Activated CD4-positive, alpha-beta T cell treated with anti-CD3 and anti-CD28 coated beads, Interleukin-2, amount 10 ng/mL, durations not matched to agents 24 days and 14 days (primary cell): ENCODE data around the gene TRMU. TPM values are rescaled to one million over a fixed set of nuclear protein-coding genes. Genes with fewer than 3 reads are reported as not detected.

ENCODE experiments used
- DNase-seq: peaks from one replicate; pipeline ENCODE4 v3.0.0; 2022
- H3K27ac Mint-ChIP-seq: one replicate; pipeline ENCODE4 v1.8.0; 2022; ENCODE audit warnings: mild to moderate bottlenecking, mixed read lengths
- H3K27me3 Mint-ChIP-seq: one replicate; pipeline ENCODE4 v1.8.0; 2022; ENCODE audit warnings: mixed read lengths
- H3K36me3 Mint-ChIP-seq: one replicate; pipeline ENCODE4 v1.8.0; 2022; ENCODE audit warnings: low read depth, mild to moderate bottlenecking, mixed read lengths
- H3K4me1 Mint-ChIP-seq: one replicate; pipeline ENCODE4 v1.8.0; 2021; ENCODE audit warnings: mixed read lengths
- H3K4me3 Mint-ChIP-seq: one replicate; pipeline ENCODE4 v1.8.0; 2022; ENCODE audit warnings: mild to moderate bottlenecking, moderate library complexity, mixed read lengths
- H3K9me3 Mint-ChIP-seq: one replicate; pipeline ENCODE4 v1.8.0; 2021; ENCODE audit warnings: mixed read lengths
- intact Hi-C: fragments of 100-400 bp; cut with micrococcal nuclease; formaldehyde crosslinking; loops from one replicate; pipeline ENCODE4 v1.15.1; 2023
- total RNA-seq: library from RNA; stranded (reverse); gene quantifications from 2 replicates; pipeline ENCODE4 v1.2.3, GENCODE V29; 2022

The TRMU gene
- total RNA-seq, 1 donor from 2014 or later = 84.4 TPM

DNA sequence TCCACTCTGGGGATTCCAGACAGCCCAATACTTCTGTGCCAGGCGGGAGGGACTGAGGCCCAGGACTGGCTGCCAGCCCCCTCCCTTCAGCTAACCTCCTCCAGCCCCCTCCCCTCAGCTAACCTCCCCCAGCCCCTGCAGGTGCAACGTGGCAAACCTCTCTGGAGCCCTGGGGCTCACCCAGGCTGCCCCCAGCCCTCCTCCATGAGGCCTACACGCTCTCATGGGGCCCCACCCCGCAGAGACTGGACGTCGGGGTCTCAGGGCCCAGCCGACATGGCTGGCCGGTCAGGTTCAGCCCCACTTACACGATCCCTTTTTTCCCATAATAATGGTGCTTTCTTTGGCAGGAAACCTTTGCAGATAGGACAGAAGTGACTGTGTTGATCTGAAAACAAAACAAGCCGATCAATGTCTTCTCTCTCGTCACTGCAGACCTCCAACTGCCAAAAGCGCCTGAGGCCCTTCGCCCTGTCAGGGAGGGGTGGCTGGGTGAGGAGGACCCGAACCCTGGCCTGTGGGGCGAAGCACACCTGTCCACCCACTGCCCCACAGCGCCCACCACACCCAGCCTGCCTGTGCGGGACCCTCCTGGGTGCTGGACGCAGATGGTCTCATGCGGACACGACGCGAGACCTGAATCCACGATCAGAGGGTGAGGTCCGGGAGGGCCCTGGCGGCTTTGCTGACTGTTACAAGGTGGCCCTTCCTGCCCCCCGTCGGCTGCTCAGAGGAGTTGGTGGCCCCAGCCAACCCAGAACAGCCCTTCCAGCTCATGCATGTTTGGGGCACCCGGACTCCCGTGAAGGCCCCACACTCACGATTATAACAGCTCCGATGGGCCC lies 33.6 kb downstream of the TRMU start:
- no peak overlapping the region for H3K4me3 Mint-ChIP-seq
- peaks cover 5% of the 10 kb centered on the region for H3K4me1 Mint-ChIP-seq
- H3K27me3 Mint-ChIP-seq = peaks cover 9% of the 10 kb centered on the region
- H3K9me3 Mint-ChIP-seq = no peaks in the 10 kb centered on the region
- DNase-seq = no peak
- intact Hi-C loops = no loop called here
- no peaks in the 10 kb centered on the region for H3K36me3 Mint-ChIP-seq
- no peak overlapping the region for H3K27ac Mint-ChIP-seq

- Mint-ChIP-seq H3K9me3 (no peaks in the 10 kb centered on the region), H3K27ac (no peak overlapping the region), H3K27me3 (peaks cover 14% of the 10 kb centered on the region), H3K36me3 (no peaks in the 10 kb centered on the region), H3K4me1 (peaks cover 5% of the 10 kb centered on the region), H3K4me3 (no peak overlapping the region)
- intact Hi-C loops = no loop called here
- no peak for DNase-seq
Observed at GRCh38 chr22:46369716-46370583, 34.4 kb downstream of the TRMU start.

DNA sequence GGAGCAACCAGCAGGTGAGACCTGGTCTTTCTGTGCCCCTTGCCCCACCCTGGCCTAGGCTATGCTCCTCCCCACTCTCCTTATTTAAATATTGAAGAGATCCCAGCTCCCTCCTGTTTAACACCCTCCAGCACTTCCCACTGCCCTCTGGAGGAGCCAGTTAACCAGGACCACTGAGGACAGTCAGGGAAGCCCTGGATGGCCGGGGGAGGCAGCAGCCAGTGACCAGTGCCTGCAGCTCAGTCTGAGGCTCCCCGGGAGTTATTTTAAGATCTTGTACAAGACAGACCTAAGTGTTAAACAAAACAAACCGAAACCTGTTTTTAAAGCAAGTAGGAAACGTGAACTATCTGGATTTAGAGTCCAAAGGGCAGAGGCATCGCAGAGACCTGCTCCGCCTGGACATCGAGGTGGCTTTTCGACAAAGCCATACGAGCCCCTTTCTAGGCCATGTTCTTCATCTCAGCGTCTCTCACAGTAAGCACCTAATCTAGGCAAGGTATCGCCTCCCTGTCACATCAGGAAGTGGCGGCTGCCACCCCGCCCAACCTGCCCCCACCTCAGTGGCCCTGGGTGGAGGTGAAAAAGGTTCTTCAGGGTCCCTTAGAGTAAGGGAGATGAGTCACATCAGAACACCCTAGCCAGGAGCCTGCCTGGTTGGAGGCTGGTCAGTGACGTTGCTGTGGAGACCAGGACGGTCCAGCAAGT lies 35.2 kb downstream of the TRMU start:
- Mint-ChIP-seq H3K4me1 (peaks cover 5% of the 10 kb centered on the region), H3K27ac (no peak overlapping the region), H3K4me3 (no peak overlapping the region), H3K27me3 (peaks cover 17% of the 10 kb centered on the region), H3K36me3 (no peaks in the 10 kb centered on the region), H3K9me3 (peaks cover under 1% of the 10 kb centered on the region)
- intact Hi-C loops = no loop called here
- DNase-seq = no peak

- peaks cover 20% of the 10 kb centered on the region for H3K27me3 Mint-ChIP-seq
- no peak overlapping the region for H3K4me3 Mint-ChIP-seq
- no peak for DNase-seq
- peaks cover 5% of the 10 kb centered on the region for H3K4me1 Mint-ChIP-seq
- peaks cover 4% of the 10 kb centered on the region for H3K9me3 Mint-ChIP-seq
- H3K27ac Mint-ChIP-seq = no peak overlapping the region
- intact Hi-C loops = no loop called here
- H3K36me3 Mint-ChIP-seq = no peaks in the 10 kb centered on the region
Observed at GRCh38 chr22:46371623-46372226, 36.2 kb downstream of the TRMU start.

GRCh38 chr22:46372686-46373085 lies 37.2 kb downstream of the TRMU start:
- Mint-ChIP-seq H3K9me3 (peaks cover 4% of the 10 kb centered on the region), H3K4me1 (peaks cover 5% of the 10 kb centered on the region), H3K27ac (no peak overlapping the region), H3K4me3 (no peak overlapping the region), H3K27me3 (peaks cover 20% of the 10 kb centered on the region), H3K36me3 (no peaks in the 10 kb centered on the region)
- intact Hi-C loops = no loop called here
- no peak for DNase-seq

- intact Hi-C loops = no loop called here
- H3K9me3 Mint-ChIP-seq = peaks cover 4% of the 10 kb centered on the region
- no peaks in the 10 kb centered on the region for H3K36me3 Mint-ChIP-seq
Observed at GRCh38 chr22:46373159-46373558, 37.6 kb downstream of the TRMU start.

GRCh38 chr22:46373921-46374662 lies 38.6 kb downstream of the TRMU start:
- peaks cover 4% of the 10 kb centered on the region for H3K9me3 Mint-ChIP-seq
- H3K4me3 Mint-ChIP-seq = no peak overlapping the region
- H3K27ac Mint-ChIP-seq = no peak overlapping the region
- H3K27me3 Mint-ChIP-seq = peaks cover 20% of the 10 kb centered on the region
- no peaks in the 10 kb centered on the region for H3K36me3 Mint-ChIP-seq
- DNase-seq = no peak
- intact Hi-C loops = no loop called here
- peaks cover 3% of the 10 kb centered on the region for H3K4me1 Mint-ChIP-seq

More at GRCh38 chr22:46373159-46373558, 37.6 kb downstream of the TRMU start:
- Mint-ChIP-seq H3K27ac (no peak overlapping the region), H3K4me1 (peaks cover 3% of the 10 kb centered on the region), H3K27me3 (peaks cover 20% of the 10 kb centered on the region), H3K4me3 (no peak overlapping the region)
- DNase-seq = no peak

DNA sequence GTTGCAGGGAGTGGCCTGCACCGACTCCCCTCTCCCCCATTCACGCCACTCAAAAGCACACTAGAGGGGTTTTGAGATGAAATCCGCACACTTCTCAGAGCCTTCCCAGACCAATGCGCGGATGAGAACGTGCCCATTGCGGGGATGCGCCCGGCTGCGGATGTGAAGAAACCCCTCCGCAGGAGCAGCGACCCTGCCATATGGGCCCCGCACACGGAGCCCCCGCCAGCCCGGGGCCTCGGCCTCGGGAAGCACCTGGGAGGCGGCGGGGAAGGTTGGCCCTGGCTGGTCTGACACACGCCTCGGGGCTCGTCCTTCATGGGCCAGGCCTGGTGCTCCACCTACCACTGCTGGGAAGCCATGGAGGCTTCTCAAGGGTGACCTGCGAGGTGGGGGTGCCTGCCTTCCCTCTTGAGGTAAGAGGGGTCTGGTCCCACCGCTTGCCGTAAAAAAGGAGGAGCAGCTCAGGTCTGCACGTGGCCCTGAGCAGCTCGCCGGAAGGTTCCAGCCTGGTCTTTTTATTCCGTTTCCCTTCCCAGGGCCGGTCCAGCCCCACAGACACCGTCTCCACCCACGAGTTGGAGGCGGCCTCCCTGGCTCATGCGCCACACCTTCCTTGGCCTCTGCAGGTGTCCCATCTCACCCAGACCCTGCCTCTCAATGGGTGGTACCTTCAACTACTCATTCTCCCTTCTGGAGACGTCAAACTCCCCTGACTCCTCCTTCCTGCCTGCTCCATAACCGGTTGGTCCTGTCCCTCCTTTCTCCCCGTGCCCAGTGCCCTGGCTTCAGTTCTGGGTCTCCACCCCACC lies 39.4 kb downstream of the TRMU start:
- Mint-ChIP-seq H3K4me1 (peaks cover 3% of the 10 kb centered on the region), H3K36me3 (no peaks in the 10 kb centered on the region), H3K27ac (no peak overlapping the region), H3K27me3 (peaks cover 20% of the 10 kb centered on the region), H3K9me3 (peaks cover 4% of the 10 kb centered on the region), H3K4me3 (no peak overlapping the region)
- intact Hi-C loops = no loop called here
- no peak for DNase-seq

GRCh38 chr22:46376111-46376510 lies 40.6 kb downstream of the TRMU start:
- intact Hi-C loops = no loop called here
- Mint-ChIP-seq H3K36me3 (no peaks in the 10 kb centered on the region), H3K4me1 (peaks cover 3% of the 10 kb centered on the region), H3K27me3 (peaks cover 20% of the 10 kb centered on the region), H3K9me3 (peaks cover 4% of the 10 kb centered on the region), H3K27ac (no peak overlapping the region), H3K4me3 (no peak overlapping the region)
- no peak for DNase-seq

DNA sequence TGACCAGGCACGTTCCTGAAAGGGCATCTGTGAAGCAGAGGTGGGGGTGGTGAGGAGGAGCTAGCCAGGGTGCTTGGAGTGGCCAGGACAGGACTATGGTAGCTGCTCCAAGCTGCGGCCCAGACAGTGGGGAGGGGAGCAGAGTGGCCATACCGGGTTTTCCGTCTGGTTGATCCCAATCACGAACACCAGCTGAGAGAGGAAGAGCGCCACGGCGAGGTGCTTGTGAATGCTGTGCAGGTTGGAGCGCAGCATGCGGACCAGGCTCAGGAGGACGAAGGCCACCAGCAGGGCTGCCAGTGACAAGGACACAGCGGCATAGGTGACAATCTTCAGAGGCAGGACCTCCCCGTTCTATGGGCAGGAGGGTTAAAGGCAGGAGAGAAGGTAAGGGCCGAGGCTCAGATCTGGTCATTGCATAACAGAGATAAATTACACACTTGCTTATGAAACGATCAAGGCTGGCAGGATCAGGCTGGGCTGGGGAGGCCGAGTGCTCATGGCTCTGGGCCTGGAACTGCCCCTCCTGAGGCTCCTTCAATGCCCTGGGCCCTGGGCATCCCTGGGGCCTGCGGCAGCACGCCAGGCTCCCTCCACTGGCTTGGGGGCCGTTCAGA lies 41.5 kb downstream of the TRMU start:
- Mint-ChIP-seq H3K27me3 (peaks cover 20% of the 10 kb centered on the region), H3K27ac (no peak overlapping the region), H3K4me1 (no peaks in the 10 kb centered on the region), H3K4me3 (no peak overlapping the region), H3K36me3 (no peaks in the 10 kb centered on the region), H3K9me3 (peaks cover 4% of the 10 kb centered on the region)
- intact Hi-C loops = no loop called here
- DNase-seq = no peak

- Mint-ChIP-seq H3K9me3 (peaks cover 4% of the 10 kb centered on the region), H3K36me3 (no peaks in the 10 kb centered on the region), H3K4me3 (no peak overlapping the region), H3K27me3 (peaks cover 19% of the 10 kb centered on the region), H3K4me1 (no peaks in the 10 kb centered on the region), H3K27ac (no peak overlapping the region)
- DNase-seq = no peak
- intact Hi-C loops = no loop called here
Observed at GRCh38 chr22:46377525-46378425, 42.3 kb downstream of the TRMU start.
